DND-41 (cell line): Measurements from ENCODE around the gene PPP6C.

Experiments used
- ATAC-seq: fragments of 200-7000 bp; cut with Tn5 transposase; 3 replicates; pipeline ENCODE4 v1.9.1; 2021; ENCODE audit warnings: low read depth; ENCODE audit not compliant: insufficient read depth
- DNase-seq: peaks from one replicate; pipeline ENCODE4 v3.0.0-alpha.2; 2020
- H2AFZ ChIP-seq: 2 replicates; pipeline ENCODE4 v1.6.0; 2012; ENCODE audit warnings: low read depth, low read length
- H3K27ac ChIP-seq: 2 replicates; pipeline ENCODE4 v1.5.1; 2012; ENCODE audit warnings: low read length, inconsistent platforms
- H3K27me3 ChIP-seq: fragments of 200-600 bp; sonication (generic); 2 replicates; pipeline ENCODE4 v1.6.0; 2012; ENCODE audit warnings: low read length, mild to moderate bottlenecking, inconsistent platforms; ENCODE audit not compliant: insufficient read depth, poor library complexity
- H3K36me3 ChIP-seq: 2 replicates; pipeline ENCODE4 v1.5.1; 2012; ENCODE audit warnings: low read length, inconsistent platforms; ENCODE audit not compliant: insufficient read depth
- H3K4me1 ChIP-seq: 2 replicates; pipeline ENCODE4 v1.5.1; 2012; ENCODE audit warnings: mild to moderate bottlenecking, low read length; ENCODE audit not compliant: insufficient read depth
- H3K4me2 ChIP-seq: 2 replicates; pipeline ENCODE4 v1.6.0; 2012; ENCODE audit warnings: mild to moderate bottlenecking, moderate library complexity, low read length, inconsistent platforms; ENCODE audit not compliant: insufficient read depth
- H3K4me3 ChIP-seq, 2 experiments: fragments of 200-600 bp in 1 of 2; shearing (Covaris generic) in 1 of 2; 2 replicates each; pipeline ENCODE4 v1.5.1; 2012 to 2016; ENCODE audit warnings: inconsistent platforms in 2 of 2, low read length in 2 of 2, mild to moderate bottlenecking in 2 of 2, low read depth in 1 of 2, moderate library complexity in 1 of 2
- H3K79me2 ChIP-seq: 2 replicates; pipeline ENCODE4 v1.6.0; 2012; ENCODE audit warnings: low read length, inconsistent platforms; ENCODE audit not compliant: insufficient read depth
- H3K9ac ChIP-seq: 2 replicates; pipeline ENCODE4 v1.6.0; 2012; ENCODE audit warnings: low read depth, mild to moderate bottlenecking, inconsistent platforms, low read length, moderate library complexity
- H3K9me3 ChIP-seq: 2 replicates; pipeline ENCODE4 v1.5.1; 2012; ENCODE audit warnings: low read length, moderate library complexity, mild to moderate bottlenecking, inconsistent platforms; ENCODE audit not compliant: insufficient read depth, severe bottlenecking
- H4K20me1 ChIP-seq: 2 replicates; pipeline ENCODE4 v1.6.0; 2012; ENCODE audit warnings: low read length; ENCODE audit not compliant: insufficient read depth
- EZH2 ChIP-seq: IDR thresholded peaks from 3 replicates; pipeline ENCODE4 v1.6.1; 2012; ENCODE audit warnings: borderline replicate concordance, low read depth, mild to moderate bottlenecking, moderate library complexity, low read length, inconsistent platforms; ENCODE audit not compliant: severe bottlenecking
- TF ChIP-seq, protein P1 (sequence below): IDR thresholded peaks from 2 replicates; pipeline ENCODE4 v1.5.1; 2012; ENCODE audit warnings: borderline replicate concordance, low read length, moderate library complexity, mild to moderate bottlenecking; ENCODE audit not compliant: poor library complexity, severe bottlenecking; ENCODE audit errors: extremely low read depth

Gene PPP6C

DNA sequence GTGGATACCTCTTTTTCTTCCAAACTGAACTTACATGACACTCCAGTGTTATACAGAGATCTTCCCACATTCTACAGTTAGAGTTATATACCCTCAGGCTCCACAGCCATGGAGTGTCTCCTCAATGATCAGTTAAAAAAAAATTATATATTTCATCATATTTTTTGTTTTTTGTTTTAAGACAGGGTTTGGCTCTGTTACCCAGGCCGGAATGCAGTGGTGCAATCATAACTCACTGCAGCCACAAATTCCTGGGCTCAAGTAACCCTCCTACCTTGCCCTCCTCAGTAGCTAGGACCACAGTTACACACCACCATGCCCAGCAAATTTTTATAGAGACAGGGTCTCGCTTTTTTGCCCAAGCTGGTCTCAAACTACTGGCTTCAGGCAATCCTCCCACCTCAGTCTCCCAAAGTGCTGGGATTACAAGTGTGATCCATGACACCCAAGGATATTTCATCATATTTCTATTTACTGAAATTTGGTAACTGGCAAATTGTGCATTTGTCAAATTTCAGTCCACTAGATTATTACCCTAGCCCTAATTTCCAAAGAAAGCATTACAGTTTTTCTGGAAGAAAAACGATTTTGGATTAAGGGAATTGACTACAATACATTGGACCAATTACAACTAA, 28.2 kb downstream of the PPP6C start:
- Histone ChIP-seq H3K27ac (no peak overlapping the region), H3K79me2 (peaks cover 29% of the 10 kb centered on the region), H3K36me3 (peaks cover 6% of the 10 kb centered on the region; the same call in 1 of the 2 replicates), H3K9me3 (no peaks in the 10 kb centered on the region), H2AFZ (no peak overlapping the region), H3K4me1 (no peaks in the 10 kb centered on the region), H3K4me3 (no peak overlapping the region), H4K20me1 (no peaks in the 10 kb centered on the region), H3K4me2 (no peak overlapping the region), H3K27me3 (no peaks in the 10 kb centered on the region), H3K9ac (no peak overlapping the region)
- TF ChIP-seq, protein P1, sequence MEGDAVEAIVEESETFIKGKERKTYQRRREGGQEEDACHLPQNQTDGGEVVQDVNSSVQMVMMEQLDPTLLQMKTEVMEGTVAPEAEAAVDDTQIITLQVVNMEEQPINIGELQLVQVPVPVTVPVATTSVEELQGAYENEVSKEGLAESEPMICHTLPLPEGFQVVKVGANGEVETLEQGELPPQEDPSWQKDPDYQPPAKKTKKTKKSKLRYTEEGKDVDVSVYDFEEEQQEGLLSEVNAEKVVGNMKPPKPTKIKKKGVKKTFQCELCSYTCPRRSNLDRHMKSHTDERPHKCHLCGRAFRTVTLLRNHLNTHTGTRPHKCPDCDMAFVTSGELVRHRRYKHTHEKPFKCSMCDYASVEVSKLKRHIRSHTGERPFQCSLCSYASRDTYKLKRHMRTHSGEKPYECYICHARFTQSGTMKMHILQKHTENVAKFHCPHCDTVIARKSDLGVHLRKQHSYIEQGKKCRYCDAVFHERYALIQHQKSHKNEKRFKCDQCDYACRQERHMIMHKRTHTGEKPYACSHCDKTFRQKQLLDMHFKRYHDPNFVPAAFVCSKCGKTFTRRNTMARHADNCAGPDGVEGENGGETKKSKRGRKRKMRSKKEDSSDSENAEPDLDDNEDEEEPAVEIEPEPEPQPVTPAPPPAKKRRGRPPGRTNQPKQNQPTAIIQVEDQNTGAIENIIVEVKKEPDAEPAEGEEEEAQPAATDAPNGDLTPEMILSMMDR, result no peak
- no peak for TF ChIP-seq EZH2
- no peak for DNase-seq
- ATAC-seq, result no peak

DNA sequence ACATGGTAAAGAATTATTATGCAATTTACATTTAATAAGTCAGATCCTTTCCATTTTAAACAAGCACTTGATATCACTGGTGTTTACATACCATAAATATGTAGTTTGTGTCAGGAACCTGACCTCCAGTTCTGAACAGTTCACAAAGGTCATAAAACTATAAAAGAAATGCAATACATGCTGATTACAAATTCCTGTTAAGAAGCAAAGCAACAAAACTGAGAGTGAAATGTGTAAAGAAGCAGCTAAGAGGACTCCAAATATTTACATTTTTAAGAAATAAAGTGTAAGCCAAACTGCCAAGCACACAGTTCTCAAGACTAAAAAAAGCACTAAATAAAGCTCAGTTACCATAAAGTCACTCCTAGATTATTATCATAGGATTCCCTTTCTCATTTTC, 28.9 kb downstream of the PPP6C start:
- H3K4me1 ChIP-seq, result no peaks in the 10 kb centered on the region
- no peak overlapping the region for H3K27ac ChIP-seq
- H3K79me2 ChIP-seq, result peaks cover 24% of the 10 kb centered on the region
- no peak overlapping the region for H3K9ac ChIP-seq
- no peak overlapping the region for H2AFZ ChIP-seq
- no peak overlapping the region for H3K4me3 ChIP-seq
- ATAC-seq (no peak), DNase-seq (no peak)
- H4K20me1 ChIP-seq, result no peaks in the 10 kb centered on the region
- no peaks in the 10 kb centered on the region for H3K9me3 ChIP-seq
- no peak overlapping the region for H3K4me2 ChIP-seq
- no peaks in the 10 kb centered on the region for H3K27me3 ChIP-seq
- TF ChIP-seq EZH2, result no peak
- peaks cover 6% of the 10 kb centered on the region; the same call in 1 of the 2 replicates for H3K36me3 ChIP-seq

DNA sequence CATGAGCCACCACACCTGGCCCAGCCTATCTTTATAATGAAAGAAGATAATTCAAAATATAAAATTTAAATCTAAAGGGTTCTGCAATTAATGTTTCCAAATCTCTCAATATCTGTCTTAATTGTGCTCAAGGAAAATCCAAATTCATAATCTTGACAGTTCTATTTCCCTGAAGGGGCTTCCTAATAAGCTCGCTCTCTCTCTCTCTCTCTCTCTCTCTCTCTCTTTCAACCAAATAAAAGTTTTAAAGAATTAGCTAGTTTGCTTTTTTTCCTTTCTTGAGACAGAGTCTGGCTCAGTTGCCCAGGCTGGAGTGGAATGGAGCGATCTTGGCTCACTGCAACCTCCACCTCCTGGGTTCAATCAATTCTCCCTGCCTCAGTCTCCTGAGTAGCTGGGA, 33.1 kb downstream of the PPP6C start:
- Histone ChIP-seq H3K36me3 (peaks cover 39% of the 10 kb centered on the region), H3K9ac (no peak overlapping the region), H3K79me2 (peaks cover 16% of the 10 kb centered on the region; the same call in 1 of the 2 replicates), H3K4me2 (no peak overlapping the region), H3K27ac (no peak overlapping the region), H3K4me3 (no peak overlapping the region), H3K9me3 (no peaks in the 10 kb centered on the region), H3K4me1 (no peaks in the 10 kb centered on the region), H2AFZ (no peak overlapping the region), H3K27me3 (no peaks in the 10 kb centered on the region), H4K20me1 (no peaks in the 10 kb centered on the region; the same call in 1 of the 2 replicates)
- DNase-seq (no peak), ATAC-seq (no peak)
- TF ChIP-seq, protein P1, result no peak
- TF ChIP-seq EZH2, result no peak

DNA sequence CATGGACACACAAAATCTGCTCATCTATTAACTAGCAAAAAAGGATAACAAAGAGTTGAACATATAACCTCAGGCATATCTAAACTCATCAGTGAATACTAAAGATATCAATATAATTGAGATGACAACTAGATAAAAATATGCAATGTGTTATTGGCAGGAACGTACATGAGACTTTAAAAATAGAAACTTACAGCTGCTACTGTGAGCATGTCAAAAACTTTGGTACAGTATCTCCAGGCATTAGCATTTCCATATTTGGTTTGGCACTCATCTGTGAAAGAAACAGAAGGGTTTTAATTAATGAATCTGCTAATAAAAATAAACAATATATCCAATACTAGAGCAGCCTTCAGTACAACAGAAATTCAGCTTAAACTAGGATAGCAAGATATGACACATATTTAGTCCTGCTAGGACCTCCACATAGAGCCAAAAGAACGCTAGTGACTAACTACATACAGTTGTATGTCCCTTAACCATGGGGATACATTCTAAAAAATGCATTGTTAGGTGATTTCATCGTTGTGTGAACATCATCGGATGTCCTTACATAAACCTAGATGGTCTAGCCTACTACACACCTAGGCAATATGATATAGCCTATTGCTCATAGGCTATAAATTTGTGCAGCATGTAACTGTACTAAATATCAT, 35.8 kb downstream of the PPP6C start:
- TF ChIP-seq, protein P1, result no peak
- Histone ChIP-seq H3K9ac (no peak overlapping the region), H3K4me2 (no peak overlapping the region), H3K36me3 (peaks cover 57% of the 10 kb centered on the region), H3K9me3 (no peaks in the 10 kb centered on the region), H3K79me2 (peaks cover 2% of the 10 kb centered on the region; the same call in 1 of the 2 replicates), H4K20me1 (no peaks in the 10 kb centered on the region; the same call in 1 of the 2 replicates), H3K4me3 (no peak overlapping the region), H3K27me3 (no peaks in the 10 kb centered on the region), H2AFZ (no peak overlapping the region), H3K4me1 (no peaks in the 10 kb centered on the region), H3K27ac (no peak overlapping the region)
- no peak for DNase-seq
- ATAC-seq, result no peak
